GM20431 (cell line): Measurements from ENCODE around the gene BHLHE40.
"Not testable (repeated sequence)": the region's sequence is repeated elsewhere in the genome, so short reads cannot be mapped to it uniquely, and the experiment has no call there.

Experiments
- in situ Hi-C: fragments of 300-500 bp; cut with MseI, MboI; formaldehyde crosslinking; loops from one replicate; pipeline ENCODE4 v1.15.0; 2020; ENCODE audit warnings: low sequenced_read_pairs; ENCODE audit not compliant: unreplicated experiment

The BHLHE40 gene

GRCh38 chr3:4957978-4958377 lies 21.3 kb upstream of the BHLHE40 start:
- in situ Hi-C loops = no loop called here

GRCh38 chr3:4959180-4959579 lies 20.1 kb upstream of the BHLHE40 start:
- in situ Hi-C loops = no loop called here

- in situ Hi-C loops = not testable (repeated sequence)
Observed at GRCh38 chr3:4961865-4962264, 17.4 kb upstream of the BHLHE40 start.

- in situ Hi-C loops = no loop called here
Observed at GRCh38 chr3:4963669-4964570, 15.3 kb upstream of the BHLHE40 start.

- in situ Hi-C loops = not testable (repeated sequence)
Observed at GRCh38 chr3:4966006-4966405, 13.2 kb upstream of the BHLHE40 start.

GRCh38 chr3:4967683-4968082 lies 11.6 kb upstream of the BHLHE40 start:
- in situ Hi-C loops = not testable (repeated sequence)

- in situ Hi-C loops = not testable (repeated sequence)
Observed at GRCh38 chr3:4971437-4971836, 7.8 kb upstream of the BHLHE40 start.

GRCh38 chr3:4971838-4972237 lies 7.4 kb upstream of the BHLHE40 start:
- in situ Hi-C loops = no loop called here

- in situ Hi-C loops = no loop called here
Observed at GRCh38 chr3:4972652-4973643, 6.3 kb upstream of the BHLHE40 start.

- in situ Hi-C loops = no loop called here
Observed at GRCh38 chr3:4974154-4974553, 5.1 kb upstream of the BHLHE40 start.

- in situ Hi-C loops = no loop called here
Observed at GRCh38 chr3:4976109-4976508, 3.1 kb upstream of the BHLHE40 start.

GRCh38 chr3:4977001-4977852 lies 2.0 kb upstream of the BHLHE40 start:
- in situ Hi-C loops = no loop called here

GRCh38 chr3:4977853-4978203 lies 1.4 kb upstream of the BHLHE40 start:
- in situ Hi-C loops = no loop called here

GRCh38 chr3:4978204-4978965 lies 852 bp upstream of the BHLHE40 start:
- in situ Hi-C loops = no loop called here

- in situ Hi-C loops = no loop called here
Observed at GRCh38 chr3:4978966-4979427, 240 bp upstream of the BHLHE40 start.

- in situ Hi-C loops = no loop called here
Observed at GRCh38 chr3:4980229-4981203, 1.3 kb downstream of the BHLHE40 start.

GRCh38 chr3:4981294-4981664 lies 2.0 kb downstream of the BHLHE40 start:
- in situ Hi-C loops = no loop called here
